Loucy (cell line): ENCODE data around the gene COIL.

ENCODE experiments used
- CTCF ChIP-seq: fragments of 200-600 bp; sonication (generic); conservative IDR thresholded peaks from 2 replicates; pipeline ENCODE4 v1.5.1; 2014; ENCODE audit warnings: mild to moderate bottlenecking, antibody characterized with exemption, low read length
- EZH2phosphoT487 ChIP-seq: fragments of 200-600 bp; IDR thresholded peaks from 2 replicates; pipeline ENCODE4 v1.6.1; 2018; ENCODE audit warnings: antibody characterized with exemption, mild to moderate bottlenecking, moderate library complexity, borderline replicate concordance

- TF ChIP-seq CTCF (no peak), EZH2phosphoT487 (no peak)
These were observed 70.5 kb downstream of the COIL start for GRCh38 chr17:56890390-56890789.
